SJCRH30 (cell line): ENCODE measurements around the gene PAM. TPM values are rescaled to one million over a fixed set of nuclear protein-coding genes. Genes with fewer than 3 reads are reported as not detected.
"Not testable (repeated sequence)": the region's sequence is repeated elsewhere in the genome, so short reads cannot be mapped to it uniquely, and the experiment has no call there.

Experiments used
- DNase-seq, 2 experiments: peaks; one replicate each; pipeline ENCODE4 v3.0.0-alpha.2; 2015 to 2020
- H3K27ac ChIP-seq: fragments of 250-450 bp; sonication (Bioruptor Pico); 2 replicates; pipeline ENCODE4 v1.5.1; 2020; ENCODE audit warnings: mild to moderate bottlenecking, moderate library complexity
- H3K27me3 ChIP-seq: fragments of 250-450 bp; sonication (Bioruptor Pico); 2 replicates; pipeline ENCODE4 v1.5.1; 2020; ENCODE audit warnings: mild to moderate bottlenecking, moderate library complexity
- H3K36me3 ChIP-seq: fragments of 250-450 bp; sonication (Bioruptor Pico); 2 replicates; pipeline ENCODE4 v1.5.1; 2020; ENCODE audit warnings: mild to moderate bottlenecking, moderate library complexity
- H3K4me1 ChIP-seq: fragments of 250-450 bp; sonication (Bioruptor Pico); 2 replicates; pipeline ENCODE4 v1.5.1; 2020; ENCODE audit warnings: mild to moderate bottlenecking, moderate library complexity
- H3K4me3 ChIP-seq: fragments of 250-450 bp; sonication (Bioruptor Pico); 2 replicates; pipeline ENCODE4 v1.5.1; 2020; ENCODE audit warnings: mild to moderate bottlenecking, moderate library complexity
- H3K9me3 ChIP-seq: fragments of 250-450 bp; sonication (Bioruptor Pico); replicated peaks from 2 replicates; pipeline ENCODE4 v1.5.1; 2020; ENCODE audit warnings: mild to moderate bottlenecking, moderate library complexity
- total RNA-seq: library from RNA; depleted of rRNA; stranded (reverse); fragments of >200 nt; shearing (Covaris generic); gene quantifications from 2 replicates; pipeline ENCODE4 v1.2.3, GENCODE V29; 2014

The PAM gene
- total RNA-seq, 1 experiment from 2014 or later: 144 TPM

DNA sequence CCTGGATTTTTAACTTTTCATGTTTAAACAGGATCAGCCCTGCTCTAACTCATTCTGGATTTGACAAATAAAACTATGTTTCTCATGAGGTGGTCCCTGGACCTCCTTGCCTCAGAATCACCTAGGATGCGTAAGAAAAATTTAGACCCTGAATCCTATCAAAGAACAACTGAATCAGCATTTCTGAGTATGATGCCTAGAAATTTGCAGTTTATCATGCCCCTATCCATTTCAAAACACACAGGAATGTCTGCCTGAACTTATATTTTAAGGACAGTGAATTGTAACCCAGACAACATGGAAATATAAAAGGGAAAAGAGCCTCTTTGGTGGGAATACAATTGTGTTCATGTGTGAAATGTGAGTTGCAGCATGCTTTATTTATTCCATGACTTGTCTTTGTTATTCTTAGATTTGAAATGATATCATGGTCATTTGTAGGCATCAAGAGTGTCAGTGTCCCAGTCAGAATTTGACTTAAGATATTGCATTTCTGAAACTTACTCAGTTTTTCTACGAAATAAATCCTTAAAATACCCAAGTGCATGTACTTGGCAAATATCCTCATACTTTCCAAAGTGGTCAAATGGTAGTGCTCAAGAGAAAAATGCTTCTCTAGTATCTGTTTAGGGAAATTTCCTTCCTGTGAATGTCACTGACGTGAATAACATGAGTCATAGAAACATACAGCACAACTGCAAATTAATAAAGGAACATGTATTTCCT is 220.5 kb downstream of the PAM start:
- H3K27me3 ChIP-seq: no peaks in the 10 kb centered on the region
- peak overlapping the region; percentile 68 for H3K27ac ChIP-seq
- peaks cover 30% of the 10 kb centered on the region for H3K4me1 ChIP-seq
- H3K36me3 ChIP-seq: peaks cover 5% of the 10 kb centered on the region; the same call in 1 of the 2 replicates
- no peak for DNase-seq
- no peaks in the 10 kb centered on the region for H3K9me3 ChIP-seq
- no peak overlapping the region for H3K4me3 ChIP-seq

- peaks cover 8% of the 10 kb centered on the region for H3K36me3 ChIP-seq
- no peaks in the 10 kb centered on the region for H3K4me1 ChIP-seq
- no peak for DNase-seq
- no peaks in the 10 kb centered on the region; the same call in 1 of the 2 replicates for H3K9me3 ChIP-seq
- H3K4me3 ChIP-seq: no peak overlapping the region
- no peak overlapping the region for H3K27ac ChIP-seq
- H3K27me3 ChIP-seq: no peaks in the 10 kb centered on the region
These were observed 227.0 kb downstream of the PAM start for GRCh38 chr5:102981957-102982635.

DNA sequence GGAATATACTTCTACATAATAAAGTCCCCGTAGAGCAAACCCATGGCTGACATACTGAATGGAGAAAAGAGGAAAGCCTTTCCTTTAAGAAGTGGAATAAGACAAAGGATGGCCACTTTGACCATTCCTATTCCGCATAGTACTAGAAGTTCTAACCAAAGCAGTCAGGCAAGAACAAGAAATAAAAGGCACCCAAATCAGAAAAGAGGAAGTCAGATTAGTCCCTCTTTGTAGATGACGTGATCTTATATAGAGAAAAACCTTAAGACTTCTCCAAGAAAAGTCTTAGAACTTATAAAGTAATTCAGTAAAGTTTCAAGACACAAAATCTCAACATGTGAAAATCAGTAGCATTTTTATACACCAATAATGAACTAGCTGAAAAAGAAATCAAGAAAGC is 231.0 kb downstream of the PAM start:
- DNase-seq: no peak
- Histone ChIP-seq H3K27me3 (no peaks in the 10 kb centered on the region), H3K4me1 (no peaks in the 10 kb centered on the region), H3K4me3 (no peak overlapping the region), H3K9me3 (no peaks in the 10 kb centered on the region; the same call in 1 of the 2 replicates), H3K27ac (no peak overlapping the region), H3K36me3 (peaks cover 6% of the 10 kb centered on the region)

DNA sequence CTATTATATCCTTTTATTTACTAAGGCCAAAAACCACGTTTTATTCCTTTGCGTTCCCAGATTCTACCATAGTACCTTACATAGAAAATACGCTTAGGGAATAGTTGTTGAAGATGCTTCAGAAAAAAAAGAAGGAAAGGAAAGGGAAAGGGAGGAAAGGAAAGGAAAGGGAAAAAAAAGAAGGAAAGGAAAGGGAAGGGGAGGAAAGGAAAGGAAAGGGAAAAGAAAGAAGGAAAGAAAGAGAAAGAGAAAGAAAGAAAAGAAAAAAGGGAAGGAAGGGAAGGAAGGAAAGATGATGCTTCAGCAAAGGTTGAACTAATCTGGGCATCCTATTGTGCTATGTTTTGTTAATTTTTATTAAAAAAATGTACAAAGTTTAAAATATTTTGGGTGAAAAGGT is 233.4 kb downstream of the PAM start:
- DNase-seq: no peak
- Histone ChIP-seq H3K9me3 (no peaks in the 10 kb centered on the region; the same call in 1 of the 2 replicates), H3K36me3 (no peaks in the 10 kb centered on the region), H3K27me3 (no peaks in the 10 kb centered on the region), H3K27ac (no peak overlapping the region), H3K4me3 (no peak overlapping the region), H3K4me1 (no peaks in the 10 kb centered on the region)

DNA sequence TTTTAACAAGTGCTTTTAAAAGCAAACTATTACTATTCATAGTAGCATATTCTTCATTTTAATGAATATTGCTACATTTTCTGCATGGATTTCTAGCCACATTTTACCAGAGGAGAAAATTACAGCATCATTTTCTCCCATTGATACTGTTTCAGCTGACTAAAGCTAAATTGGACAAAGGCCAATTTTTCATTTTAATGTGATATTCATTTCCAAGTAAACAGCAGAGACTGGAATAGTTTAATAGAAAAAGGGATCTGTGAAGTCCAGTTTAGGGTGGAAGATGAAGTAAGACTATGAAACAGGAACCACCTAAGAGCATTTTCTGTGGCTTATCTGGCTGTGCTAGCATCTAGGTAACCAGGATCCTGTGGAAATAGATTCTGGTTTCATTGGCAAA is 236.7 kb downstream of the PAM start:
- Histone ChIP-seq H3K4me3 (no peak overlapping the region), H3K9me3 (no peaks in the 10 kb centered on the region), H3K27me3 (no peaks in the 10 kb centered on the region), H3K36me3 (no peaks in the 10 kb centered on the region), H3K27ac (no peak overlapping the region), H3K4me1 (no peaks in the 10 kb centered on the region)
- no peak for DNase-seq

- Histone ChIP-seq H3K27me3 (no peaks in the 10 kb centered on the region), H3K4me3 (no peak overlapping the region), H3K4me1 (no peaks in the 10 kb centered on the region), H3K36me3 (no peaks in the 10 kb centered on the region), H3K27ac (no peak overlapping the region), H3K9me3 (no peaks in the 10 kb centered on the region)
- DNase-seq: no peak
These were observed 241.0 kb downstream of the PAM start for GRCh38 chr5:102996011-102996575.

GRCh38 chr5:102998224-102998623 is 243.1 kb downstream of the PAM start:
- H3K4me1 ChIP-seq: no peaks in the 10 kb centered on the region
- no peaks in the 10 kb centered on the region for H3K9me3 ChIP-seq
- H3K27ac ChIP-seq: no peak overlapping the region
- DNase-seq: no peak
- H3K4me3 ChIP-seq: no peak overlapping the region
- H3K36me3 ChIP-seq: 0 out of 2 replicates have a peak, but pooled peaks cover 1% of the 10 kb centered on the region
- H3K27me3 ChIP-seq: no peaks in the 10 kb centered on the region

DNA sequence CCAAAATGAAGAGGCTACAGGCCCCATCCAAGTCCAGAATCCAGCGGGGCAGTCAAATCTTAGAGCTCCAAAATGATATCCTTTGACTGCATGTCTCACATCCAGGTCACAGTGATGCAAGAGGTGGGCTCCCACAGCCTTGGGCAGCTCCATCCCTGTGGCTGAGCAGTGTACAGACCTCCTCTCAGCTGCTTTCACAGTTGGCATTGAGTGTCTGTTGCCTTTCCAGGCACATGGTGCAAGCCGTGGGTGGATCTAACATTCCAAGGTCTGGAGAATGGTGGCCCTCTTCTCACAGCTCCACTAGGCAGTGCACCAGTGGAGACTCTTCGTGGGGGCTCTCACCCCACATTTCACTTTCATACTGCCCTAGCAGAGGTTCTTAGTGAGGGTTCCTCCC is 244.1 kb downstream of the PAM start:
- no peaks in the 10 kb centered on the region for H3K9me3 ChIP-seq
- H3K4me1 ChIP-seq: no peaks in the 10 kb centered on the region
- no peaks in the 10 kb centered on the region for H3K27me3 ChIP-seq
- H3K27ac ChIP-seq: no peak overlapping the region
- H3K36me3 ChIP-seq: peaks cover 4% of the 10 kb centered on the region; the same call in 1 of the 2 replicates
- no peak for DNase-seq
- H3K4me3 ChIP-seq: no peak overlapping the region

DNA sequence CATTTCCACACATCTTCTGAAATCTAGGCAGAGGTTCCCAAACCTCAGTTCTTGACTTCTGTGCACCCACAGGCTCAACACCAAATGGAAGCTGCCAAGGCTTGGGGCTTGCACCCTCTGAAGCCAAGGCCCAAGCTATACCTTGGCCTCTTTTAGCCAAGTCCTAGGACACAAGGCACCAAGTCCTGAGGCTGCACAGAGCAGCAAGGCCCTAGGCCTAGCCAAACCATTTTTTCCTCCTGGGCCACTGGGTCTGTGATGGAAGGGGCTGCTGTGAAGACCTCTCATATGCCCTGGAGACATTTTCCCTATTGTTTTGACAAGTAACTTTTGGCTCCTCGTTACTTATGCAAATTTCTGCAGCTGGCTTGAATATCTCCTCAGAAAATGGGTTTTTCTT is 244.5 kb downstream of the PAM start:
- H3K4me3 ChIP-seq, H3K27me3 ChIP-seq, H3K27ac ChIP-seq, H3K36me3 ChIP-seq, H3K9me3 ChIP-seq, H3K4me1 ChIP-seq, DNase-seq: not testable (repeated sequence)

- no peak for DNase-seq
- peaks cover 7% of the 10 kb centered on the region; the same call in 1 of the 2 replicates for H3K36me3 ChIP-seq
- H3K4me1 ChIP-seq: no peaks in the 10 kb centered on the region
- H3K27me3 ChIP-seq: no peaks in the 10 kb centered on the region
- H3K27ac ChIP-seq: no peak overlapping the region
- H3K9me3 ChIP-seq: no peaks in the 10 kb centered on the region
- H3K4me3 ChIP-seq: no peak overlapping the region
These were observed 245.0 kb downstream of the PAM start for GRCh38 chr5:103000089-103000488.

- peaks cover 7% of the 10 kb centered on the region for H3K36me3 ChIP-seq
- H3K4me3 ChIP-seq: no peak overlapping the region
- H3K9me3 ChIP-seq: no peaks in the 10 kb centered on the region
- DNase-seq: no peak
- no peaks in the 10 kb centered on the region for H3K27me3 ChIP-seq
- H3K4me1 ChIP-seq: no peaks in the 10 kb centered on the region
- no peak overlapping the region for H3K27ac ChIP-seq
These were observed 248.8 kb downstream of the PAM start for GRCh38 chr5:103003872-103004271.

GRCh38 chr5:103005276-103005675 is 250.2 kb downstream of the PAM start:
- Histone ChIP-seq H3K4me3 (no peak overlapping the region), H3K36me3 (peaks cover 12% of the 10 kb centered on the region), H3K4me1 (no peaks in the 10 kb centered on the region), H3K27ac (no peak overlapping the region), H3K27me3 (no peaks in the 10 kb centered on the region), H3K9me3 (no peaks in the 10 kb centered on the region)
- DNase-seq: no peak

DNA sequence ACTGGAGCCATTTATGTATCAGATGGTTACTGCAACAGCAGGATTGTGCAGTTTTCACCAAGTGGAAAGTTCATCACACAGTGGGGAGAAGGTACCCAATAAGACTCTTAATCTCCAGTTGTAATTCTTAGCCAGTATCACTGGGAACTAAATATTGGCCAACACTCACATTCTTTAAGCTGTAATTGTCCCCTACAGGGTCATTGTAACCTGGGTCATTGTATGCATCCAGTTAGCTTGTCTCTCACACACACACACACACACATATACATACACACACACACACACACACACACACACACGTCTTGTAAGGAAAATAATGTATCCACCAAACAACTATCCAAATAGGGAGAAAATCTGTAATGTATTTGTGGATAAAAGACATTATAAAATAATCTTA is 251.8 kb downstream of the PAM start:
- Histone ChIP-seq H3K27me3 (no peaks in the 10 kb centered on the region), H3K4me1 (no peaks in the 10 kb centered on the region), H3K27ac (no peak overlapping the region), H3K4me3 (no peak overlapping the region), H3K36me3 (peaks cover 13% of the 10 kb centered on the region), H3K9me3 (no peaks in the 10 kb centered on the region)
- DNase-seq: no peak

DNA sequence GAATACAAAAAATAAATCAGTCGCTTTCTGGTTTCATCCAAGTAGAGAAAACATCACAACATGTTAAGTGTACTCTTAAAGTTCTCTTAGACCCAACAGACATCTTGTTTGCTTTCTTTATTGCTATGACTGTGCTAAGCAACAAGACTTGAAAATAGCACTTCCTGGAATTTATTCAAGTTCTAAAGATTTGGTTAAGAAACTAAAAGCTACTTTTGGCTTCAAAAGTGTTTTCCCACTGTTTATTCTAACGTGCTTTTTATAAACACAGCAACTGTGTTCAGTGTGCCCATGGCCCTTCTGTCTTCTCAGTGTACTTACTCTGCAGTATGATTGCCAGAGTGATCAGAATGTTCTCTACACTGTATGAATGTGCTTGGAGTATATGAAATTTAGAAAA is 255.1 kb downstream of the PAM start:
- DNase-seq: no peak
- no peak overlapping the region for H3K27ac ChIP-seq
- H3K4me1 ChIP-seq: no peaks in the 10 kb centered on the region
- H3K4me3 ChIP-seq: no peak overlapping the region
- H3K27me3 ChIP-seq: no peaks in the 10 kb centered on the region
- H3K9me3 ChIP-seq: no peaks in the 10 kb centered on the region
- peaks cover 6% of the 10 kb centered on the region for H3K36me3 ChIP-seq

DNA sequence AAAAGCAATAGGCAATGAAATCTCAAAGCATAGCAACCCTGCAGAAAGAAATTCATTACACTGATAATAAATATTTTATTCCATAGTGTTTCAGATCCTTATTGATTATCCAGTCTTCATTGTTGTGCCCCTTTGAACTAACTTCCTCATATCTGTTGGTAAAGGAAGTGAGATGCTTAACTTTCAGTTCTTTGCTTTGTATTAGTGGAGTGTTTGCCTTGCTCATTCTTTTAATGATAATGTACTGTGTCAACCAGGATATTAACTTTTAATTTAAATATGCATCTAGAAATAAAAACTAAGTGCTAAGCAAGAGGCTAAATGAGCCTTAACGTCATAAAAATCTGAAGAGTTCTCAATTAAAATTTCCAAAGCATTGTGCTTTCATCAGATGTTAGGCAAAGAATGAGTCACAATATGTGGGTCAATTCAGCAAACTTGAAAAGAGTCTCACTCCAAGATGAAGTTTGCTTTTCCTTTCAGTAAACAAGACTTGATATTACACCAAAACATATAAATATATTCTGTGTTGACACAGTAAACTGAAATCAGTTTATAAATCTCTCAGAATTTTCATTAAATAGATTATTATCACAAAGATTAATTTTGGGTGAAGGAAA is 258.9 kb downstream of the PAM start:
- Histone ChIP-seq H3K4me1 (no peaks in the 10 kb centered on the region), H3K27me3 (no peaks in the 10 kb centered on the region), H3K4me3 (no peak overlapping the region), H3K36me3 (peaks cover 10% of the 10 kb centered on the region), H3K9me3 (no peaks in the 10 kb centered on the region), H3K27ac (no peak overlapping the region)
- DNase-seq: no peak
